Skeletal muscle cell (primary cell): Measurements from ENCODE around the gene MSI2.

Source experiments
- DNase-seq: peaks from one replicate; pipeline ENCODE4 v3.0.0-alpha.2; 2010; ENCODE audit warnings: low read depth
- H3K4me3 ChIP-seq: 2 replicates; pipeline ENCODE4 v1.5.1; 2011; ENCODE audit warnings: low read depth, mild to moderate bottlenecking, control low read depth, low read length, moderate library complexity

MSI2 gene

DNA sequence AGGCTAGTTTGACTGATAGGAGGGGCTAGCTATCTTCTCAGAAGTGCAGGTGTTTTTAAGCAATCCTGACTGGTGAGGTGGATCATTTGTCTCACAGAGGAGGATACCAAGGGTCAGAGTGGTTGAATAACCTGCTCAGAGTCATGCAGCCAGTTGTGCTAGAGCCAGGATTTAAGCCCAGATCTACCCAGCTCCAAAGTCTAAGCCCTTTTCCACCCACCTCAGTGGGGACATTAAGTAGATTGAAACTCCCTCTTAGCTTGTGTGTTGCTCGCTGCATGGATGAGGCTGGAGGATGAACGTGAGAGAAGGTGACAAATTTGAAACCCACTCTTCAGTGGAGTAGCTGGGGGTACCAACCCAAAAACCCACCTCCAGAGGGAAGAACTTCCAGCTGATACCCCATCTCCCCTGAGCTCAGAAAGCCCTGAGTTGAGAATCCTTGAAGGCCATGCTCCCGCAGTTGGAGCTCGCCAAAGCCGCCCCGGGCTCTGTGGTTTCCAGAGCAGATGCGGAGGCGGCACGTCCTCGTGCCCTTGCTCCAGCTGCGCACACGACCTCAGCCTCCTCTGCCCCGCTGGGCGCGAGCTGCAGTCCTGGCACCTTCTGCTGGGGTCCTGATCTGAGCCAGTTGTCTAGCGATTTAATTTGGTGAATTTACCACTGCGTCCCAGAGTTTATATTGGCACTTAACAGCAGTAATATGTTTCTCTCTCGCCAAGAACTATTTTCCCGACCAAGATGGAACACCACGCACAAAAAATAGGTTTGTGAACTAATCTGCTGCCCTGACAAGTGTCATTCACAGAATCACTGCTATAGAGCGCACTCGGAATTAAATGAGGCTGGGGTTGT lies 329.2 kb downstream of the MSI2 start:
- DNase-seq, result no peak
- no peak overlapping the region for H3K4me3 ChIP-seq

- no peak for DNase-seq
- H3K4me3 ChIP-seq, result no peak overlapping the region
Measured at GRCh38 chr17:57586196-57586740, 329.9 kb downstream of the MSI2 start.

DNA sequence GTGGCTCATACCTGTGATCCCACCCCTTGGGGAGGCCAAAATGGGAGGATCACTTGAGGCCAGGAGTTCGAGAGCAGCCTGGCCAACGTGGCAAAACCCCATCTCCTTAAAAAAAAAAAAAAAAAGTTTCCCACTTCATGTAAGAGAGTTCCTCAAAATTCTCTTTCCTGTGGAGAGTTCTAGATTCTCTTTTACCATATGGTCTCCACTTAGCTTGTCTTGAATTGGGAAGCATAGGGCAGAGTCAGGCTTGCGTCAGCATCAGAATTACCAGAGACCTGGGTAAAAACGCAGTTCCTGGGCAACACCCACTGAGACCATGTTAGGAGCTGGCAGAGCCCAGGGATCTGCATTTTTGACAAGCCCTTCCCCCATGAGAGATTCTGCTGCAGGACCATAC lies 330.4 kb downstream of the MSI2 start:
- DNase-seq, result no peak
- no peak overlapping the region for H3K4me3 ChIP-seq

DNA sequence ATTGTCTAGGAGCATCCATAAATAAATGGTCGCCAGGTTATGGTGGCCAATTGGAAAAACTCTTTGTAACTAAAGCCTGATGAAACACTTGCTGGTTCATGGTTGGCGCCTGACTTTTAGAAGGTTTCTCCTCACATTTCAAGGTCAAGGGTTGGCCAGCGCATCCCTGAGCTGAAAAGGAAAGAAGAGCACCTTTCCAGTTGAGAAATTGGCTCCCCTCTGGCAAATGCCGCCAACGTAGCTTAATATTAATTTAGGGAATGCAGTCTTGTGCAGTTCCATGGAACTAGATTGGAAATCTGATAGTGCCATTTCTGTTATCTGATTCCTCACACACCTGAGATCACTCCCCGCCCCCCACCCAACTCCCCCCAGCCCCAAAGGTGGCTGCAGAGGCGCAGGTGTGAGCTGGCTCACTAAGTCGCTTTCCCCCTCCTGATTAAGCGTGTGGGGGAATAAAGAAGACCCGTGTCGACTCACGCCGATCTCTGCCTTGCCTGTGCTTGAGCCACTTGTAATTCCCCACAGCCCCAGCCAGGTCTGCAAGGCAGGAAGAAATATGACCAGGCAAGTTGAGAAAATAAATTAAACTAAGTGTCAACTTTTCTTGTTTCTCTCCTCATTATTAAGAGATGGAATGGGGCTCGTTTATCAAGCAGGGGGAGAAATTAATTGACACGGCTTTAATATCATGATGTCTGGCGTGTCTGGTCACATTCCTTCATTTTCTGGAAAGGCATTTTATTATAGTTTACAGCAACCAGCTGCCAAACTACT lies 331.1 kb downstream of the MSI2 start:
- no peak overlapping the region for H3K4me3 ChIP-seq

DNA sequence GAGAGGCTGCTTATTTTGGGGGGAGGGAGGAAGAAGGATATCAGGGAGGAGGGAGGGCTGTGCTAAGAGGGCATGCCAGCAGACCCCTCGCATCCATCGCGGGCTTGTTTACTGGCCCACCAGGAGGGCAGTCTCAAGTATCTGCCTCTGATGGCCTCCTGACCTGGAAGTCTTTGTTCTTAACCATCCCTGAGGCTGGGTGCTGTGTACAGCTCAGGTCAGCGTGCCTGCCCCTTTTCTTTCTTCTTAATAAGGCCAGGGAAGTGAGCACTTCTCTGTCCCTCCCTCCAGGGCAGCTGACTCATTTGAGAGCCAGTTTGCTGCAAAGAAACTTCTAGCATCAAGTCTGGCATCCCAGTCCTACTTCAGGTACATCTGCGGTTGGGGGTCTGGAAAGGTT lies 331.8 kb downstream of the MSI2 start:
- no peak overlapping the region for H3K4me3 ChIP-seq
- no peak for DNase-seq

More for the DNA sequence above, 331.1 kb downstream of the MSI2 start:
- DNase-seq, result no peak

DNA sequence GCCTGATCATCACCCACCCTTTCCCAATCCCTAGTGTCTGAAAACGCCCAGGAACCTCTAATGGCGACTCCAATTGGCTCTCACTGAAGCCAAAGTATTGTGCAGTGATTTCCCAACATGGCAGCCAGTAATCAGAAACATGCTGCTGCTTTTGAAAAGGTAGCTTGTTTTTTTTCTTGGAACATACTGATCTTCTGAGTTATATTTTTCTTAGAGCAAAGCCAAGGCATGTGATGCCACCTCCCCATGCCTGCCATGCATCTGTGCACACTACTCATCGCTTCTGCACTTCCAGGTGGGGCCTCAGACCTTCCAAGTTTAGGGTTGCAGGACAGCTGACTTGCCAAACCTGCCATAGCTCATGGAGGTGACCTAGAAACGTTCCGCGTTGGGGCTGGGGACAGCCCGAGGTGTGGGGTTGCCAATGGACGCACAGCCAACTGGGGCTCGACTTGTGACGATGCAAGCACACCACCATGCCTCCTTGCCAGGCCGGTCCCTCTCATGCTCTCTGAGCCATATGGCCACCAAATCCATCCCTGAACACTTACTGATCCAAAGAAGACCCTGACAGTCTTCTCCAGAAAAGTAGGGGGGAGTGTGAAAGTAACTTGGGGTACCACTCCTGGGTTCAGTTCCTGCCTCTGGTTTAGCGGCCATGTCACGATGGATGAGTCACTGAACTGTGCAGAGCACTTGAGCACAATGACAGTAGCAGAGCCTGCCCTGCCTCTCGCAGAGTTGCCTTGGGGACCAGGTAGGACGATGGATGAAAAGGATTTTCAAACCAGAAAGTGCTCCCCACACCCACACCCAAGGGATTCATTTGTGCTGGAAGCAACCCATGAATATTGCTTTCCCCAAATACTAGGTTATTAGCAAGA lies 333.1 kb downstream of the MSI2 start:
- no peak overlapping the region for H3K4me3 ChIP-seq
- DNase-seq, result no peak

DNA sequence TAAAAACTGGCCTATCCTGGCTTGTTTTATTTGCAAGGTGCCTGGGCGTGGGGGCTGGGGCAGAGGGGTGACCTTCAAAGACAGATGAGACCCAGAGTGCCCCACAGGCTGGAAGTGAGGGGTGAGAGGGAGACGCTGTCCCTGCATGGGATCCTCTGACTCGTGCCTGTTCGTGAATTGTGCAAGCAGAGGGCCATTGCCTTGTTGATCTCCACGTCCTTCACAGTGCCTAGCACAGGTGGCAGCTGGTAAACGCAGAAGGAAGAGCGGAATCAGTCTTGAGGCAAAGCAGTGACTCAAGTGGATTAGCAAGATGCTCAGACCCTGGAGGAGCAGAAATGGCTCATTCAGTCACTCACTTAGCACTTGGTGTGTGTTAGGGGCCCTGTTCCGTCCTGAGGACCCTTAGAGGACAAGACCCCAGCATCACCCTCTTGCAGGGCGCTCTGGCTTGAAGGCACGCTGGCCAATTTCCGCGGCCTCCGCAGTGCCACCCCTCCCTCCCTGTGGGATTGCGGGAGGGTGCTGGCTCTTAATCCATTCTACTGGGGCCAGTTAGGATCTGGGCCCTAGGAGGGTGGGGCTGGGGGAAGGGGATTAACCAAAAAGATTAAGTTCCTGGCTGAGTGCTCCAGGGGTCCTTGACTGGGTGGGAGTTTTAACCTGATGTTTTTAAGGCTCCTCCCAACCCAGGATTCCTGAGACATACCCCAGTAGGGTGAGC lies 337.6 kb downstream of the MSI2 start:
- no peak overlapping the region for H3K4me3 ChIP-seq
- DNase-seq, result no peak

DNA sequence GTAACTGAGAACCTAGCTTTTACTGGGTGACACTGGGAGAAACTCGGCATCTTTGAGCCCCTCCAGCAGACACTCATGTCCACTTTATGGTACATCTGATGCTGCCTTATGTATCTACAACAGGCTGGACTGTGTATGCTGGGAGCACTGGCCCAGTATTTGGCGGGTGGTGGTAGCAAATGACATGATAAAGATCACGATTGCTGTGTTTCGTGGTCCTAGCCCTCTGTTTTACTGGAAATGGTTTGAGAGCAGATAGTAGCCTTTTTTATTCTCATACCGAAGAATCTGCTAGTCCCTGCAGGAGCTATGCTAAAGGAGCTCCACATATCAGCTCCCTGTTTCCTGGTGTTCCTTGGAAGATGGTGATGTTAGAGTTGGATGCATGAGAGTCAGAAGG lies 338.4 kb downstream of the MSI2 start:
- H3K4me3 ChIP-seq, result no peak overlapping the region
- no peak for DNase-seq

GRCh38 chr17:57595426-57595825 lies 339.1 kb downstream of the MSI2 start:
- H3K4me3 ChIP-seq, result no peak overlapping the region
- DNase-seq, result no peak

DNA sequence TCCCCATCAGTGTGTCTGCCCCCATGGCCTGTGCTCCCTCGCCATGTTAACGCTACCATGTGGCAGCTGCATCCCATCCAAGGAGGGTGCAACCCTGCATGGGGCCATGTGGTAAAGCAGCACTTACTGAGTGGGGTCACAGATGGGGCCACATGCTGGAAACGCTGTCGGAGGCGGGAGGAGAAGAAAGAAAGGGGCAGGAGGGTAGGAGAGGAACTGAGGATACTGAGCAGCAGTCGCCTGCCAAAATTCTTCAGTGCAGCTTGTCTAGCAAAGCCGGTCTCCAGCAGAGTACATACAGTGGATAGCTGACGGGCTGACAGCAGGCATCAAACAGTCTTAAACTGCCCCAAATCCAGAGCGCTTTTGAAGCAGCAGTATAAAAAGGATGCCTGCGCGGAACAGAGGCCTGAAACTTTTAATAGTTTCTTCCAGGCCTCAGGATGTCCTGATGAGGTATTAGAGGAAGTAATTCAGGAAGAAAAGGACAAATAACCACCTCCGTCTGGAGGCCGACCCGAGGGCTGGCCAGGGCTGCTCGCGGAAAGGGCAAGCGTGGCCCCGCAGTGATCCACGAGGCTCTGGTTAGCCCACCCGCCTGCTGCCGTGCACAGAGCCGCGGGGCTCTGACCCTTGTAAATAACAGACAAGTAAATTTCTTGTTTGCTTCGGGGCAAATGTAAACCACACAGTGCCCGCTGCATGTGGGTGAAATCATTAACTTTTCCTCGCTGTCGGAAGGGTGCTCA lies 339.8 kb downstream of the MSI2 start:
- DNase-seq, result no peak

DNA sequence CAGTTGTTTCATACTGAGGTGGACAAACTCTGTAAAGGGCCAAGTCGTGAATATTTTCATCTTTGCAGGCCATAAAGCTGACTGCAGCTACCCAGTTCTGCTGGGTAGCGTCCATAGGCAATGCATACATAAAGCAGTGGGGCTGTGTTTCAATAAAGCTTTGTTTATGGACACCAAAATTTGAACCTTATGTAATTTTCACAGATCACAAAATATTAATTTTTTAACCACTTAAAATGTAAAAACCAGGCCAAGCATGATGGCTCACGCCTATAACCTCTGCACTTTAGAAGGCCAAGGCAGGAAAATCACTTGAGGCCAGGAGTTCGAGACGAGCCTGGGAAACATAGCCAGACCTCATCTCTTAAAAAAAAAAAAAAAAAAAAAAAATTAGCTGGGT lies 340.8 kb downstream of the MSI2 start:
- DNase-seq, result no peak

More for the DNA sequence above, 339.8 kb downstream of the MSI2 start:
- no peak overlapping the region for H3K4me3 ChIP-seq

GRCh38 chr17:57597531-57598453 lies 341.5 kb downstream of the MSI2 start:
- no peak overlapping the region for H3K4me3 ChIP-seq
- no peak for DNase-seq

More for the DNA sequence above, 340.8 kb downstream of the MSI2 start:
- no peak overlapping the region for H3K4me3 ChIP-seq

GRCh38 chr17:57599271-57600045 lies 343.1 kb downstream of the MSI2 start:
- DNase-seq, result no peak
- H3K4me3 ChIP-seq, result no peak overlapping the region

- DNase-seq, result no peak
- H3K4me3 ChIP-seq, result no peak overlapping the region
Measured at GRCh38 chr17:57600074-57600473, 343.8 kb downstream of the MSI2 start.

GRCh38 chr17:57601143-57601735 lies 344.9 kb downstream of the MSI2 start:
- no peak overlapping the region for H3K4me3 ChIP-seq
- no peak for DNase-seq

DNA sequence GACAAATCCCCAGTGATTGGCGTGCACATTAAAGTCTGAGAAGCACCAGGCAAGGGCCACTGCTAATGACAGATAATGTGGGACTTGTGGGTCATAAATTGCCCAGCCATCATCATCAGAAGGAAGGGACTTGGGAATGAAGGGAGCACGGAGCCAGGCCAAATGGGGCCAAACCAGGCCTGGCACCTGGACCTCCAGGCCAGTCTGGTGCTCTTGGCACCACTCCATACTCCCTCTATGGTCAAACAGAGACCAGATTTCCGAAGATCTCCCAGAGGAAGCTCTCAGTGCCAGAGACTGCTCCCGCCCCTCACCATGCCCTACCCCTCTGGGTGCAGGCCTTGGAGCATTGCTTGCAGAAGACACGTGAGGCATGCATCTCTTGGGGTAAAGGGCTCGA lies 346.6 kb downstream of the MSI2 start:
- H3K4me3 ChIP-seq, result no peak overlapping the region
- no peak for DNase-seq
